Skeletal muscle satellite cell (primary cell): ENCODE measurements around the gene ANKRD55.

ENCODE experiments used
- H3K27me3 ChIP-seq: 2 replicates; pipeline ENCODE4 v1.7.0; 2013; ENCODE audit warnings: low read length; ENCODE audit not compliant: control insufficient read depth, insufficient read depth
- H3K36me3 ChIP-seq: 2 replicates; pipeline ENCODE4 v1.7.0; 2013; ENCODE audit warnings: mild to moderate bottlenecking, control low read depth, low read length; ENCODE audit not compliant: insufficient read depth
- H3K4me1 ChIP-seq: 2 replicates; pipeline ENCODE4 v1.7.0; 2013; ENCODE audit warnings: low read length; ENCODE audit not compliant: control insufficient read depth, insufficient read depth
- H3K4me2 ChIP-seq: 2 replicates; pipeline ENCODE4 v1.7.0; 2013; ENCODE audit warnings: mild to moderate bottlenecking, low read length
- H3K4me3 ChIP-seq: 2 replicates; pipeline ENCODE4 v1.7.0; 2013; ENCODE audit warnings: low read length
- H3K9ac ChIP-seq: 2 replicates; pipeline ENCODE4 v1.7.0; 2013; ENCODE audit warnings: mild to moderate bottlenecking, low read depth, low read length, moderate library complexity
- H3K9me3 ChIP-seq: replicated peaks from 2 replicates; pipeline ENCODE4 v1.7.0; 2013; ENCODE audit warnings: mild to moderate bottlenecking, control low read depth, low read length

ANKRD55 gene

GRCh38 chr5:56066931-56067450 lies 166.1 kb downstream of the ANKRD55 start:
- Histone ChIP-seq H3K4me3 (no peak overlapping the region), H3K9ac (no peak overlapping the region), H3K4me1 (peaks cover 4% of the 10 kb centered on the region), H3K9me3 (no peaks in the 10 kb centered on the region), H3K4me2 (no peak overlapping the region), H3K27me3 (no peaks in the 10 kb centered on the region), H3K36me3 (no peaks in the 10 kb centered on the region)

DNA sequence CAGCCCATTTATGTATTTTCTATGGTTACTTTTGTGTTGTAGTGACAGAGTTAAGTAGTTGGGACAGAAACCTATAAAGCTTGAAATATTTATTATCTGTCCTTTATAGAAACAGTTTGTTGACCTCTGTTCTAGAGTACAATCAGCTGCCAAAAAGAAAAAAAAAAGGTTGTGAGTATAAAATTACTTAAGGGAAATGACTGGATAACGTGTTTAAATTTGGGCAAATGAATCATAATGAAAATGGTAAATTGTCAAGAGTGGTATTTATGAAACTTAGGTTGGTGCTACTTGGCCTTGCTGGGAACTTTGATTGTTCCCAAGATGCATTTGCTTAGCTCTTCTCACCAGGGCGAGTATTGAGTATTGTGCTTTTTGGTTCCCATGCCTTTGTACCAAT lies 168.1 kb downstream of the ANKRD55 start:
- H3K9me3 ChIP-seq: no peaks in the 10 kb centered on the region
- H3K4me2 ChIP-seq: no peak overlapping the region
- no peak overlapping the region for H3K9ac ChIP-seq
- no peaks in the 10 kb centered on the region for H3K36me3 ChIP-seq
- H3K27me3 ChIP-seq: no peaks in the 10 kb centered on the region
- H3K4me1 ChIP-seq: no peaks in the 10 kb centered on the region
- H3K4me3 ChIP-seq: no peak overlapping the region

- Histone ChIP-seq H3K9me3 (no peaks in the 10 kb centered on the region), H3K4me3 (no peak overlapping the region), H3K36me3 (no peaks in the 10 kb centered on the region), H3K27me3 (peaks cover 8% of the 10 kb centered on the region), H3K4me2 (no peak overlapping the region), H3K4me1 (peaks cover 16% of the 10 kb centered on the region), H3K9ac (no peak overlapping the region)
Observed at GRCh38 chr5:56060276-56061110, 172.6 kb downstream of the ANKRD55 start.

DNA sequence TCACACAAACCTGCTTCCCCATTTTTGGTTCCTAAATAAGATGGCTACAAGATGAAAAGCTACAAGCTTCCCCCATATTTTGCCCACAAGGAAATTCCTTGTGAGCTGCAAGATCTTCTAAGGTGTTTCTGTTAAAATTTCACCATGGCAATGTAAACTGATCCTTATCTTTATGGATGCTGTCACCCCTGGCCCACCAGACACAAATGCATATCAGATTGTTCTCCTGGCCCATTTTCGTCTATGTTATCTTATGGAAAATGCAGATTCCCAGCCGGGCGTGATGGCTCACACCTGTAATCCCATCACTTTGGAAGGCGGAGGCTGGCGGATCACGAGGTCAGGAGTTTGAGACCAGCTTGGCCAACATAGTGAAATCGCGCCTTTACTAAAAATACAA lies 173.3 kb downstream of the ANKRD55 start:
- Histone ChIP-seq H3K9ac (no peak overlapping the region), H3K9me3 (no peaks in the 10 kb centered on the region), H3K36me3 (no peaks in the 10 kb centered on the region), H3K4me2 (no peak overlapping the region), H3K27me3 (peaks cover 11% of the 10 kb centered on the region), H3K4me1 (peaks cover 16% of the 10 kb centered on the region), H3K4me3 (no peak overlapping the region)

GRCh38 chr5:56056875-56057274 lies 176.3 kb downstream of the ANKRD55 start:
- Histone ChIP-seq H3K9ac (no peak overlapping the region), H3K4me1 (peaks cover 18% of the 10 kb centered on the region), H3K4me3 (no peak overlapping the region), H3K4me2 (no peak overlapping the region), H3K27me3 (peaks cover 11% of the 10 kb centered on the region), H3K36me3 (no peaks in the 10 kb centered on the region), H3K9me3 (peaks cover 4% of the 10 kb centered on the region)

DNA sequence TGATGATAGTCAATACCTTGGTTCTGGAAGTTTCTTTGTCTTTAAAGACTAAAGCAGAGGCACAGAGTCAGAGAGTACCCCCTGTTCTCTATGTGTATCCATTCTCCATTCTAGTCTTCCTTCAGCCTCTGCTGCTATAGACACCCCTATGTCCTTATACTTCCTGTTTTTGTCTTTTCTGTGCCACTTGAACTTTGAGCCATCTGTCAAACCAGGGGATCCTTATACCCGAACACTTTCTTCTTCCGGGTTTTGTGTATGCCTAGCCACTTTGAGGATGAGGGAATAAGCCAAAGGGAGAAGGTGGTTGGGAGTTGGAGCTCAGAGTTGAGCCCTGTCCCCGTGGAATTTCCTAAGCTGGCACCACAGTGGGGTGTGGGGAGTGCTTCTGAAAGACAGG lies 177.3 kb downstream of the ANKRD55 start:
- H3K4me2 ChIP-seq: no peak overlapping the region
- peaks cover 18% of the 10 kb centered on the region for H3K4me1 ChIP-seq
- H3K9ac ChIP-seq: no peak overlapping the region
- peaks cover 11% of the 10 kb centered on the region for H3K27me3 ChIP-seq
- H3K9me3 ChIP-seq: peaks cover 4% of the 10 kb centered on the region
- no peak overlapping the region for H3K4me3 ChIP-seq
- no peaks in the 10 kb centered on the region for H3K36me3 ChIP-seq

DNA sequence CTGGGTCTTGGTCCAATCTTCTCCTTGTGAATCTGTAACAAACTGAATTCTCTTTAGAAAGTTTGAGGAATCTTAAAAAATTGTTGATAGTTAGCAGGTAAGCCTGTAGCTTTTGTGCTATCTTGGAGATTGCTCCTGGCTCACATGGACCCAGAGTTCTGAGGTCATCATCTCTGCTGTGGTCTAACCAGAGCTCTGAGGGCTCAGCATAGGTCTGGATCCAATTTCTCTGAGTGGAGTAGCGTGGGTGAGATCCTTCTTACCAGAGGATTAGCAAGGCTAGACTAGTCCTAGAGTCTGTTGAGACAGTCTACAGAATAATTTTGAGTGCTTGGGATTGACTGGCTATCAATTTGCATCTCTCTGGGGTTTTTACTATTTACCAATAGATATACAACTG lies 177.8 kb downstream of the ANKRD55 start:
- no peak overlapping the region for H3K9ac ChIP-seq
- H3K4me2 ChIP-seq: no peak overlapping the region
- peaks cover 18% of the 10 kb centered on the region for H3K4me1 ChIP-seq
- no peaks in the 10 kb centered on the region for H3K36me3 ChIP-seq
- peaks cover 4% of the 10 kb centered on the region for H3K9me3 ChIP-seq
- no peak overlapping the region for H3K4me3 ChIP-seq
- H3K27me3 ChIP-seq: peaks cover 11% of the 10 kb centered on the region

GRCh38 chr5:56054666-56055065 lies 178.5 kb downstream of the ANKRD55 start:
- H3K4me2 ChIP-seq: no peak overlapping the region
- no peaks in the 10 kb centered on the region for H3K36me3 ChIP-seq
- peaks cover 18% of the 10 kb centered on the region for H3K4me1 ChIP-seq
- no peak overlapping the region for H3K4me3 ChIP-seq
- peaks cover 11% of the 10 kb centered on the region for H3K27me3 ChIP-seq
- H3K9ac ChIP-seq: no peak overlapping the region
- peaks cover 4% of the 10 kb centered on the region for H3K9me3 ChIP-seq

GRCh38 chr5:56053363-56053762 lies 179.8 kb downstream of the ANKRD55 start:
- Histone ChIP-seq H3K4me3 (no peak overlapping the region), H3K27me3 (peaks cover 11% of the 10 kb centered on the region), H3K4me2 (no peak overlapping the region), H3K9me3 (peaks cover 4% of the 10 kb centered on the region), H3K36me3 (no peaks in the 10 kb centered on the region), H3K4me1 (peaks cover 11% of the 10 kb centered on the region), H3K9ac (no peak overlapping the region)

DNA sequence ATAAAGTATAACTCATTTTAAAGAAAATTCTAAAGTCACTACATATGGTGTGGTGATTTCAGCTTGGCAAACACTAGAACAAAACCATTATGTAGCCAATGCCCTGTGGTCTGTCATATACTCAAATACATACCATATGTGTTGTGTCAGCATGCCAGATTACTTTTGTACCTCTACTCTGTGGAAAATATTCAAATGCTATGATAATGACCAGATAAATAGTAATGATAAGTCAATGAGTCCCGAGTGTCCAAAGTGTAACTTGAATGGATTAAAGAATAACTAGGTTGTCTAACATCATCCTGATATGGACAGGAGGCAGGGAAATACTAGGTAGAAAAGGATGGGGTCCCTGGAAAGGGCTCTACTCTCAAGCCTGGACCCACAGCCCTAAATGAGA lies 180.4 kb downstream of the ANKRD55 start:
- Histone ChIP-seq H3K36me3 (no peaks in the 10 kb centered on the region), H3K4me3 (no peak overlapping the region), H3K9me3 (peaks cover 4% of the 10 kb centered on the region), H3K9ac (no peak overlapping the region), H3K4me1 (peaks cover 5% of the 10 kb centered on the region), H3K27me3 (peaks cover 11% of the 10 kb centered on the region), H3K4me2 (no peak overlapping the region)

DNA sequence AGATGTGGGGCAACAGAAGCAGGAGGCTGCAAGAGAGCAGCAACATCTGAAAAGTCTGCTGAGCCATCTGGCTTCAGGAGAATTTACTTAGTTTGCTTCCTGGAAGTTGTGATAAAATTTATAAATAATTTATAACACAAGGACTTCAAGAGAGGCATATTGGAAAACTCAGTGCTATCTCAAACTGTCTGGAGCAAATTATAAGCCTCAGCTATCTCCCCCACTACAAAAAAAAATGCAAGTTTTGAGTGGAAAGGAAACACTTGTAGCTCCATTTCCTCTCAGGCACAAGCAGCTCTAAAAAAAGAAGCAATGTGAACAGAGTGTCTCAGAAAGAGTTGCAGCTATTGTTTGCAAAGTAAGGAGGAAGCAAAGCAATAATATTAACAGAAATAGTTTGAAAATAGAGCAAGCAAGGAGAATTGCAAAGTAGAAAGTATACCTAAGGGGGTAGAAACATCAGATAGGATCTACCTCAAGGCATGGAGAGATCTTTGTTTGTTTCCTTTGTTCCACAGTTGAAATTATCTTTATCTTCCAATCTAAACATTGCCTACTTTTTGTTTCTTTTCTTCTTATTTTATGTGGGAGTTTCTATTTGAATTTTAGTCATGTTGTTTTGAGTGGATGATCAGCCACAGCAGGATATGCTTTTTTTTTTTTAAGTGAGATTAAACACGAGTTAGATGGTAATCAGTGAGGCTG lies 182.4 kb downstream of the ANKRD55 start:
- peaks cover 4% of the 10 kb centered on the region for H3K9me3 ChIP-seq
- H3K9ac ChIP-seq: no peak overlapping the region
- H3K36me3 ChIP-seq: no peaks in the 10 kb centered on the region
- peaks cover 6% of the 10 kb centered on the region for H3K27me3 ChIP-seq
- no peak overlapping the region for H3K4me3 ChIP-seq
- peaks cover 2% of the 10 kb centered on the region for H3K4me1 ChIP-seq
- H3K4me2 ChIP-seq: no peak overlapping the region
